GM18508 (cell line): ENCODE measurements around the gene RAI1.

Source experiments
- ATAC-seq: cut with Tn5 transposase; IDR thresholded peaks from one replicate; pipeline ENCODE4 v1.9.1; 2021; ENCODE audit warnings: moderate number of reproducible peaks; ENCODE audit not compliant: insufficient read depth, unreplicated experiment

The RAI1 gene

GRCh38 chr17:17822189-17822588 lies 140.9 kb downstream of the RAI1 start:
- no peak for ATAC-seq

GRCh38 chr17:17822616-17823015 lies 141.4 kb downstream of the RAI1 start:
- no peak for ATAC-seq

GRCh38 chr17:17823433-17824118 lies 142.3 kb downstream of the RAI1 start:
- ATAC-seq = no peak

- no peak for ATAC-seq
These were observed 143.0 kb downstream of the RAI1 start for GRCh38 chr17:17824119-17824782.

GRCh38 chr17:17824783-17825614 lies 143.7 kb downstream of the RAI1 start:
- ATAC-seq = no peak

GRCh38 chr17:17826342-17826713 lies 145.1 kb downstream of the RAI1 start:
- no peak for ATAC-seq

- no peak for ATAC-seq
These were observed 145.9 kb downstream of the RAI1 start for GRCh38 chr17:17826942-17827785.

- ATAC-seq = no peak
These were observed 146.8 kb downstream of the RAI1 start for GRCh38 chr17:17827826-17828621.

GRCh38 chr17:17830269-17830567 lies 149.0 kb downstream of the RAI1 start:
- no peak for ATAC-seq

- ATAC-seq = no peak
These were observed 149.5 kb downstream of the RAI1 start for GRCh38 chr17:17830740-17831207.

GRCh38 chr17:17831208-17832031 lies 150.2 kb downstream of the RAI1 start:
- ATAC-seq = no peak

GRCh38 chr17:17832032-17832363 lies 150.7 kb downstream of the RAI1 start:
- ATAC-seq = no peak

- no peak for ATAC-seq
These were observed 152.6 kb downstream of the RAI1 start for GRCh38 chr17:17833658-17834357.

- no peak for ATAC-seq
These were observed 153.7 kb downstream of the RAI1 start for GRCh38 chr17:17834974-17835373.

- ATAC-seq = no peak
These were observed 154.4 kb downstream of the RAI1 start for GRCh38 chr17:17835415-17836249.

- ATAC-seq = no peak
These were observed 155.1 kb downstream of the RAI1 start for GRCh38 chr17:17836250-17836817.

GRCh38 chr17:17836818-17837379 lies 155.6 kb downstream of the RAI1 start, which contains the start of gene SREBF1:
TSS of gene SREBF1 (minus strand) at chr17:17836986. CDS start at chr17:17836817, 169 bp downstream.
- ATAC-seq = no peak
